ENCODE measurements around the gene KRTAP5-3.

DNA sequence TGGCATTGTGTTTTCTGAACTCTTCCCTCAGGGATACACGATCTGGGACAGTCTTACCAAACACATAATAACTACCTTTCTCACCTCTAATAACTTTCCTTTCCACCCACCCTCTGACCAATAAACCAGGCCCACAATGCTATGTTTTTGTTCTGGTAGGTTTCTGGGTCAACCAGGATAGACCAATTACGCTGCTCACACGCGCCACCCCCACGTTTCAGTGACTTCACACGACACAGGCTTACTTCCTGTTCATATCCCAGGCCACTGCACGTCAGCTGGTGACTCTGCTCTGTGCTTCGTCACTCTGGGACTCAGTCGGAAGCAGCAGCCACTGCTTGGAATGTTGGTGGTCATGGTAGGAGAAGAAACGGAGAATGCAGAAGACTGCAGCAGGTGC, 11.2 kb upstream of the KRTAP5-3 start:
- TF ChIP-seq EZH2 (IDR thresholded peaks at IDR 0.05; ENCODE audit: insufficient read depth, poor library complexity, severe bottlenecking) (no peak), EZH2phosphoT487 (IDR thresholded peaks at IDR 0.05; ENCODE audit: insufficient read depth, low read depth) (no peak)
